K562 (cell line): ENCODE data around the gene OPCML. TPM values are rescaled to one million over a fixed set of nuclear protein-coding genes. Genes with fewer than 3 reads are reported as not detected.

Experiments used
- ATAC-seq: fragments of 200-7000 bp; cut with Tn5 transposase; 3 replicates; pipeline ENCODE4 v1.9.1; 2020; ENCODE audit warnings: moderate library complexity
- BruUV-seq: library from RNA; stranded (reverse); fragments of 400-500 nt; replicated peaks from 2 replicates; lab custom pipeline; 2021; lab: Mats Ljungman, UMichigan
- CTCF ChIA-PET: fragments of 300-600 bp; formaldehyde crosslinking; extraction: SDS; loops from one replicate; lab custom pipeline; 2021; ENCODE audit warnings: low intra/inter-chr PET ratio; lab: Yijun Ruan, JAX
- POLR2A ChIA-PET: fragments of 300-600, 350-650 bp; sonication (Branson Sonifier 250); formaldehyde crosslinking; extraction: SDS; loops from one replicate; lab custom pipeline; 2021; ENCODE audit warnings: antibody characterized with exemption, inconsistent platforms; lab: Yijun Ruan, JAX
- DNase-seq, 4 experiments: peaks; one replicate each; pipeline versions ENCODE4 v3.0.0 to v3.0.0-alpha.2; 2011 to 2018; ENCODE audit warnings: low spot score in 3 of 4, mixed read lengths in 3 of 4; ENCODE audit errors: extremely low read depth in 1 of 4
- FAIRE-seq: peaks from 2 replicates; lab custom pipeline; 2011; peaks lifted over from hg19 to GRCh38; lab: Jason Lieb, UNC
- H2AFZ ChIP-seq: 2 replicates; pipeline ENCODE4 v1.6.0; 2011; ENCODE audit warnings: low read depth, low read length, control low read depth, inconsistent platforms
- H3K27ac ChIP-seq: fragments of 200-600 bp; 3 replicates; pipeline ENCODE4 v1.8.0; 2011; ENCODE audit warnings: low read depth, mild to moderate bottlenecking, control low read depth, inconsistent platforms, low read length, moderate library complexity, mixed read lengths; ENCODE audit errors: extremely low read depth
- H3K27me3 ChIP-seq, 2 experiments: fragments of 300-600 bp in 1 of 2; 2 replicates in 1 of 2; 3 replicates in 1 of 2; pipeline versions ENCODE4 v1.6.0 to v1.8.0; 2011; ENCODE audit warnings: inconsistent platforms in 2 of 2, low read length in 2 of 2, mild to moderate bottlenecking in 1 of 2, mixed read lengths in 1 of 2, moderate library complexity in 1 of 2; ENCODE audit not compliant: control insufficient read depth in 2 of 2, insufficient read depth in 2 of 2
- H3K36me3 ChIP-seq: fragments of 300-600 bp; 3 replicates; pipeline ENCODE4 v1.8.0; 2011; ENCODE audit warnings: mild to moderate bottlenecking, low read length, inconsistent platforms; ENCODE audit not compliant: control insufficient read depth, insufficient read depth
- H3K4me1 ChIP-seq, 2 experiments: fragments of 200-600 bp in 1 of 2; replicated peaks in 1 of 2; 2 replicates in 1 of 2; 3 replicates in 1 of 2; pipeline versions ENCODE4 v1.5.1 to v1.8.0; 2011; ENCODE audit warnings: inconsistent platforms in 2 of 2, low read length in 2 of 2, mild to moderate bottlenecking in 1 of 2, mixed read lengths in 1 of 2, moderate library complexity in 1 of 2; ENCODE audit not compliant: control insufficient read depth in 2 of 2, insufficient read depth in 2 of 2
- H3K4me2 ChIP-seq: 2 replicates; pipeline ENCODE4 v1.6.1; 2011; ENCODE audit warnings: low read length, control low read depth, inconsistent platforms, mixed read lengths; ENCODE audit not compliant: insufficient read depth
- H3K4me3 ChIP-seq: fragments of 200-600 bp; sonication (generic), shearing (Covaris generic); 2 replicates; pipeline ENCODE4 v1.5.1; 2016; ENCODE audit warnings: control low read depth, inconsistent platforms
- H3K79me2 ChIP-seq: fragments of 200-600 bp; 3 replicates; pipeline ENCODE4 v1.8.0; 2011; ENCODE audit warnings: low read length, inconsistent platforms; ENCODE audit not compliant: control insufficient read depth, insufficient read depth
- H3K9ac ChIP-seq, 2 experiments: 2 replicates each; pipeline versions ENCODE4 v1.6.0 to v1.6.1; 2011; ENCODE audit warnings: low read depth in 2 of 2, low read length in 2 of 2, control low read depth in 1 of 2, inconsistent platforms in 1 of 2, mild to moderate bottlenecking in 1 of 2, mixed read lengths in 1 of 2; ENCODE audit not compliant: insufficient read depth in 1 of 2
- H3K9me1 ChIP-seq: one replicate; pipeline ENCODE4 v1.6.0; 2011; ENCODE audit warnings: inconsistent platforms, mild to moderate bottlenecking, low read length, moderate library complexity; ENCODE audit not compliant: control insufficient read depth, insufficient read depth
- H3K9me3 ChIP-seq: replicated peaks from 2 replicates; pipeline ENCODE4 v1.5.1; 2011; ENCODE audit warnings: low read depth, low read length, inconsistent platforms; ENCODE audit not compliant: control insufficient read depth, insufficient read depth
- H4K20me1 ChIP-seq: replicated peaks from 2 replicates; pipeline ENCODE4 v1.6.1; 2011; ENCODE audit warnings: low read length, inconsistent platforms, mixed read lengths; ENCODE audit not compliant: control insufficient read depth, insufficient read depth
- ARID1B ChIP-seq: fragments of 450-650 bp; IDR thresholded peaks from 2 replicates; pipeline ENCODE4 v1.6.1; 2016; ENCODE audit warnings: antibody characterized with exemption, mild to moderate bottlenecking, inconsistent platforms
- DPF2 ChIP-seq: fragments of 450-650 bp; IDR thresholded peaks from 2 replicates; pipeline ENCODE4 v1.6.1; 2016
- HDAC1 ChIP-seq, 2 experiments: fragments of 450-650 bp; IDR thresholded peaks; 2 replicates each; pipeline ENCODE4 v1.6.1; 2016 to 2017; ENCODE audit warnings: inconsistent platforms in 1 of 2, mild to moderate bottlenecking in 1 of 2, moderate library complexity in 1 of 2
- MAZ ChIP-seq, 2 experiments: fragments of 450-650 bp in 1 of 2; sonication (generic) in 1 of 2; formaldehyde crosslinking; IDR thresholded peaks in 1 of 2; conservative IDR thresholded peaks in 1 of 2; 2 replicates each; pipeline versions ENCODE4 v1.4.0 to v1.5.0; 2020; ENCODE audit warnings: mild to moderate bottlenecking in 1 of 2, missing genetic modification reagents in 1 of 2
- POLR2B ChIP-seq: fragments of 450-650 bp; IDR thresholded peaks from 2 replicates; pipeline ENCODE4 v1.6.1; 2018; ENCODE audit warnings: low read depth; ENCODE audit not compliant: partially characterized antibody
- SMAD2 ChIP-seq: fragments of 150-350 bp; IDR thresholded peaks from 2 replicates; pipeline ENCODE4 v1.6.1; 2014; ENCODE audit warnings: low read depth, mild to moderate bottlenecking, low read length
- SMARCE1 ChIP-seq: fragments of 450-650 bp; IDR thresholded peaks from 2 replicates; pipeline ENCODE4 v1.7.1; 2016; ENCODE audit warnings: mild to moderate bottlenecking
- SUPT5H ChIP-seq: fragments of 450-650 bp; IDR thresholded peaks from 2 replicates; pipeline ENCODE4 v1.6.1; 2016
- TFE3 ChIP-seq: fragments of 450-650 bp; formaldehyde crosslinking; IDR thresholded peaks from 2 replicates; pipeline ENCODE4 v1.4.0; 2020; ENCODE audit warnings: mild to moderate bottlenecking, mixed read lengths
- ZBTB34 ChIP-seq: fragments of 250-450 bp; sonication (Bioruptor Pico); IDR thresholded peaks from 2 replicates; pipeline ENCODE4 v1.8.0; 2021; ENCODE audit warnings: mild to moderate bottlenecking, moderate library complexity
- ZFP91 ChIP-seq: sonication (generic); formaldehyde crosslinking; IDR thresholded peaks from 2 replicates; pipeline ENCODE4 v1.8.0; 2022; ENCODE audit warnings: mild to moderate bottlenecking, missing genetic modification reagents
- ZNF717 ChIP-seq: fragments of 250-450 bp; sonication (Bioruptor Pico); IDR thresholded peaks from 2 replicates; pipeline ENCODE4 v1.5.0; 2021
- ZNF75A ChIP-seq: fragments of 450-650 bp; formaldehyde crosslinking; IDR thresholded peaks from 2 replicates; pipeline ENCODE4 v1.4.0; 2020; ENCODE audit warnings: mild to moderate bottlenecking
- ZNF766 ChIP-seq: fragments of 200-800 bp; sonication (Bioruptor generic); conservative IDR thresholded peaks from 2 replicates; pipeline ENCODE4 v1.6.1; 2016; ENCODE audit warnings: missing genetic modification characterization, missing compliant biosample characterization
- WGBS: fragments of 100-300 bp; shearing (Covaris generic); methylation state at CpG from one replicate; pipeline ENCODE4 v1.1.6; 2016; ENCODE audit warnings: low coverage, mixed read lengths; ENCODE audit not compliant: insufficient coverage; ENCODE audit errors: missing lambda C conversion rate; 5-methylcytosine and 5-hydroxymethylcytosine counted together
- in situ Hi-C: fragments of 300-500 bp; cut with MboI; formaldehyde crosslinking; loops from 4 replicates; pipeline ENCODE4 v1.15.0; 2018; ENCODE audit warnings: inconsistent platforms, mixed read lengths
- intact Hi-C: fragments of 100-400 bp; cut with micrococcal nuclease; formaldehyde crosslinking; loops from 2 replicates; pipeline ENCODE4 v1.14.2; 2022
- polyA plus RNA-seq, 8 experiments: library from polyadenylated mRNA; depleted of rRNA in 4 of 8; stranded (reverse) in 5 of 8; unstranded in 3 of 8; fragments of >200 nt; fragmentation: Nextera tagmentation in 2 of 8; fragmentation: Illumina TruSeq in 1 of 8; extraction: Ambion mirVana in 2 of 8; extraction: Trizol in 1 of 8; gene quantifications; 2 replicates each; pipeline versions ENCODE4 v1.2.1 to v1.2.3, GENCODE V29; 2011 to 2014; ENCODE audit warnings: inconsistent platforms in 1 of 8, missing spikeins in 1 of 8
- total RNA-seq, 7 experiments: library from RNA; depleted of rRNA in 6 of 7; stranded (reverse); fragments of >200 nt in 6 of 7; fragmentation: Illumina TruSeq in 2 of 7; extraction: Trizol in 2 of 7; gene quantifications; 2 replicates each; pipeline versions ENCODE4 v1.2.1 to v1.2.3, GENCODE V29; 2011 to 2021; ENCODE audit warnings: low replicate concordance in 1 of 7

Gene OPCML
- total and polyA plus RNA-seq, 9 of the 15 experiments (the other 6 are each of a cell fraction or from before 2014, with no cell fraction given), result not detected

- TF ChIP-seq ZBTB34 (CRISPR knock-in tag), result no peak
Measured at GRCh38 chr11:132601875-132602274, 930.4 kb downstream of the OPCML start (continued).

GRCh38 chr11:132595711-132596134 lies 936.6 kb downstream of the OPCML start:
- H3K9ac ChIP-seq, result no peak overlapping the region
- POLR2A ChIA-PET, result no interaction called here
- intact Hi-C loops, result no loop called here

More at GRCh38 chr11:132595711-132596134, 936.6 kb downstream of the OPCML start:
- H2AFZ ChIP-seq, result no peak overlapping the region
- H3K4me3 ChIP-seq, result no peak overlapping the region
- no peaks in the 10 kb centered on the region for H3K79me2 ChIP-seq
- no peak overlapping the region for H3K27ac ChIP-seq
- no peaks in the 10 kb centered on the region for H3K9me3 ChIP-seq
- ATAC-seq (no peak), FAIRE-seq (no peak), DNase-seq (no peak)
- WGBS, result 0% methylated on average over 1 of the region's 1 CpG
- in situ Hi-C loops, result no loop called here
- CTCF ChIA-PET, result no interaction called here
- H3K36me3 ChIP-seq, result no peaks in the 10 kb centered on the region
- no peak for TF ChIP-seq HDAC1 (IDR thresholded peaks at IDR 0.05)
- no peak for TF ChIP-seq ZNF75A (CRISPR knock-in tag)
- TF ChIP-seq ZNF766 (CRISPR knock-in tag), result no peak
- no peak for TF ChIP-seq SMAD2
- no peak for TF ChIP-seq SMARCE1
- TF ChIP-seq ZNF717 (CRISPR knock-in tag), result no peak
- TF ChIP-seq ZFP91, result no peak
- no peak for TF ChIP-seq POLR2B
- no peak for TF ChIP-seq SUPT5H
- no peak for TF ChIP-seq MAZ (CRISPR knock-in tag; conservative IDR thresholded peaks at IDR 0.05 in 1 of 2, IDR thresholded peaks at IDR 0.05 in 1 of 2)
- no peak for TF ChIP-seq TFE3 (CRISPR knock-in tag)
- TF ChIP-seq ARID1B, result no peak
- TF ChIP-seq DPF2, result no peak
- H3K27me3 ChIP-seq, result no peaks in the 10 kb centered on the region
- H3K9me1 ChIP-seq, result no peaks in the 10 kb centered on the region
- no peaks in the 10 kb centered on the region for H3K4me1 ChIP-seq
- no peaks in the 10 kb centered on the region for H4K20me1 ChIP-seq
- BruUV-seq, result no TSS peak
- H3K4me2 ChIP-seq, result no peak overlapping the region
